Kidney tubule cell (primary cell): Measurements from ENCODE around the gene SEC24A.
"Not testable (repeated sequence)": the region's sequence is repeated elsewhere in the genome, so short reads cannot be mapped to it uniquely, and the experiment has no call there.

Experiments used
- DNase-seq: peaks from one replicate; pipeline ENCODE4 v3.0.0-alpha.2; 2018; ENCODE audit warnings: low spot score

SEC24A gene

GRCh38 chr5:134749415-134749814, 100.8 kb downstream of the SEC24A start:
- peak; percentile 68 for DNase-seq

GRCh38 chr5:134758176-134758503, 109.6 kb downstream of the SEC24A start:
- DNase-seq: no peak

- peak; percentile 94 for DNase-seq
These were observed 110.1 kb downstream of the SEC24A start, which contains the start of gene DDX46 for GRCh38 chr5:134758504-134759341. TSS of gene DDX46 (plus strand) at chr5:134758779. CDS start at chr5:134758939, 160 bp downstream.

GRCh38 chr5:134767528-134768291, 119.1 kb downstream of the SEC24A start:
- not testable (repeated sequence) for DNase-seq

GRCh38 chr5:134769206-134769605, 120.6 kb downstream of the SEC24A start:
- no peak for DNase-seq

GRCh38 chr5:134772461-134773125, 124.0 kb downstream of the SEC24A start:
- DNase-seq: no peak

- no peak for DNase-seq
These were observed 128.8 kb downstream of the SEC24A start for GRCh38 chr5:134777366-134777765.
